ENCODE results near the gene CDH23. TPM values are rescaled to one million over a fixed set of nuclear protein-coding genes. Genes with fewer than 3 reads are reported as not detected.
A peak's percentile ranks its signal among the peaks of the same experiment; 100 is the strongest.

CDH23 gene
- total RNA-seq, 6 donors from 2014 or later = 4.7 to 29.3 (median 10.4) TPM

GRCh38 chr10:71714592-71714991, 317.9 kb downstream of the CDH23 start:
- H3K27ac ChIP-seq = peak overlapping the region; percentile 74 to 90 (median 85)

GRCh38 chr10:71715026-71715425, 318.3 kb downstream of the CDH23 start:
- Histone ChIP-seq H3K4me3 (peak overlapping the region in 1 of 4 donors; percentile 1), H3K27me3 (no peaks in the 10 kb centered on the region), H3K4me1 (peaks cover 40 to 61% (median 49%) of the 10 kb centered on the region in 4 donors), H3K36me3 (no peaks in the 10 kb centered on the region), H3K9me3 (no peaks in the 10 kb centered on the region), H3K27ac (peak overlapping the region; percentile 12 to 90 (median 85))
- WGBS, 2 donors = 60 to 73% methylated on average over 2 to 7 of the region's 8 CpGs
- no peak for DNase-seq
- TF ChIP-seq POLR2AphosphoS5 (IDR thresholded peaks at IDR 0.05) = no peak
- TF ChIP-seq EP300 (IDR thresholded peaks at IDR 0.05) = no peak
- TF ChIP-seq CTCF (IDR thresholded peaks at IDR 0.05) = no peak
- TF ChIP-seq POLR2A (IDR thresholded peaks at IDR 0.05) = no peak
- ATAC-seq (ENCODE audit: low FRiP score in 2 of 2) = no peak

More at GRCh38 chr10:71714592-71714991, 317.9 kb downstream of the CDH23 start:
- DNase-seq = no peak
- peak overlapping the region in 1 of 4 donors; percentile 1 for H3K4me3 ChIP-seq
- no peak for ATAC-seq (ENCODE audit: low FRiP score in 2 of 2)
- H3K27me3 ChIP-seq = no peaks in the 10 kb centered on the region
- H3K9me3 ChIP-seq = no peaks in the 10 kb centered on the region
- TF ChIP-seq EP300 (IDR thresholded peaks at IDR 0.05) (no peak), POLR2A (IDR thresholded peaks at IDR 0.05) (no peak), CTCF (IDR thresholded peaks at IDR 0.05) (no peak), POLR2AphosphoS5 (IDR thresholded peaks at IDR 0.05) (no peak)
- peaks cover 40 to 60% (median 48%) of the 10 kb centered on the region in 4 donors for H3K4me1 ChIP-seq
- 67 to 72% methylated on average over 5 of the region's 5 CpGs for WGBS, 2 donors
- H3K36me3 ChIP-seq = no peaks in the 10 kb centered on the region

GRCh38 chr10:71715860-71716259, 319.1 kb downstream of the CDH23 start:
- Histone ChIP-seq H3K4me3 (no peak overlapping the region), H3K27me3 (no peaks in the 10 kb centered on the region), H3K27ac (peak overlapping the region in 1 of 4 donors; percentile 84), H3K36me3 (no peaks in the 10 kb centered on the region), H3K9me3 (no peaks in the 10 kb centered on the region), H3K4me1 (peaks cover 40 to 61% (median 49%) of the 10 kb centered on the region in 4 donors)
- ATAC-seq (ENCODE audit: low FRiP score in 2 of 2) (no peak), DNase-seq (peak in 1 of 2 donors; percentile 78)
- TF ChIP-seq EP300 (IDR thresholded peaks at IDR 0.05) (no peak), POLR2A (IDR thresholded peaks at IDR 0.05) (no peak), CTCF (IDR thresholded peaks at IDR 0.05) (no peak), POLR2AphosphoS5 (IDR thresholded peaks at IDR 0.05) (no peak)
- 96 to 97% methylated on average over 19 to 20 of the region's 20 CpGs for WGBS, 2 donors

GRCh38 chr10:71716426-71716825, 319.7 kb downstream of the CDH23 start:
- no peaks in the 10 kb centered on the region for H3K36me3 ChIP-seq
- peaks cover 40 to 61% (median 49%) of the 10 kb centered on the region in 4 donors for H3K4me1 ChIP-seq
- DNase-seq = no peak
- no peak overlapping the region for H3K4me3 ChIP-seq
- 87 to 90% methylated on average over 5 of the region's 5 CpGs for WGBS, 2 donors
- H3K9me3 ChIP-seq = no peaks in the 10 kb centered on the region
- TF ChIP-seq EP300 (IDR thresholded peaks at IDR 0.05) (no peak), POLR2A (IDR thresholded peaks at IDR 0.05) (no peak), POLR2AphosphoS5 (IDR thresholded peaks at IDR 0.05) (no peak), CTCF (IDR thresholded peaks at IDR 0.05) (no peak)
- no peaks in the 10 kb centered on the region for H3K27me3 ChIP-seq
- H3K27ac ChIP-seq = peak overlapping the region in 1 of 4 donors; percentile 13
- no peak for ATAC-seq (ENCODE audit: low FRiP score in 2 of 2)

- peaks cover 40 to 61% (median 49%) of the 10 kb centered on the region in 4 donors for H3K4me1 ChIP-seq
Observed at GRCh38 chr10:71717056-71717455, 320.3 kb downstream of the CDH23 start.

More at GRCh38 chr10:71717056-71717455, 320.3 kb downstream of the CDH23 start:
- DNase-seq (no peak), ATAC-seq (ENCODE audit: low FRiP score in 2 of 2) (no peak)
- H3K27me3 ChIP-seq = no peaks in the 10 kb centered on the region
- no peaks in the 10 kb centered on the region for H3K36me3 ChIP-seq
- no peak for TF ChIP-seq POLR2A (IDR thresholded peaks at IDR 0.05)
- TF ChIP-seq CTCF (IDR thresholded peaks at IDR 0.05) = no peak
- no peak for TF ChIP-seq POLR2AphosphoS5 (IDR thresholded peaks at IDR 0.05)
- no peak for TF ChIP-seq EP300 (IDR thresholded peaks at IDR 0.05)
- H3K27ac ChIP-seq = peak overlapping the region in 3 of 4 donors; percentile 13 to 44 (median 29)
- WGBS, 2 donors = 82 to 91% methylated on average over 3 to 4 of the region's 4 CpGs
- H3K4me3 ChIP-seq = no peak overlapping the region
- H3K9me3 ChIP-seq = no peaks in the 10 kb centered on the region

Measured in upper lobe of left lung (tissue), 6 donors.